ENCODE results near the gene REX1BD. TPM values are rescaled to one million over a fixed set of nuclear protein-coding genes. Genes with fewer than 3 reads are reported as not detected.

REX1BD gene
- total RNA-seq, 1 experiment from 2014 or later, result 44.8 TPM

- Histone ChIP-seq H2AFZ (no peak overlapping the region), H3K79me2 (ENCODE audit: low read depth) (no peaks in the 10 kb centered on the region), H3F3A (ENCODE audit: insufficient read depth, low read depth) (peaks cover 9% of the 10 kb centered on the region; the same call in 1 of the 2 replicates), H3K9me2 (ENCODE audit: insufficient read depth) (no peaks in the 10 kb centered on the region), H3K4me1 (replicated peaks; ENCODE audit: insufficient read depth) (no peaks in the 10 kb centered on the region), H3K36me3 (ENCODE audit: low read depth) (no peaks in the 10 kb centered on the region), H3K4me2 (no peak overlapping the region), H3K9me3 (ENCODE audit: insufficient read depth, low read depth) (no peaks in the 10 kb centered on the region), H3K4me3 (no peak overlapping the region), H3K27me3 (ENCODE audit: insufficient read depth, low read depth) (peaks cover 11% of the 10 kb centered on the region; the same call in 1 of the 2 replicates), H3K27ac (no peak overlapping the region), H4K20me1 (ENCODE audit: insufficient read depth) (no peaks in the 10 kb centered on the region)
- BruUV-seq (replicated peaks), result no TSS peak
- no peak for DNase-seq
- ChIA-PET CTCF (no interaction called here), POLR2A (ENCODE audit: unreplicated experiment) (no interaction called here)
- TF ChIP-seq CTCF (conservative IDR thresholded peaks at IDR 0.05), result no peak
- TF ChIP-seq EZH2 (IDR thresholded peaks at IDR 0.05; ENCODE audit: low read depth), result no peak
- intact Hi-C loops (cut with micrococcal nuclease; ENCODE audit: unreplicated experiment), result no loop called here
These were observed 31.7 kb downstream of the REX1BD start for GRCh38 chr19:18620311-18620710.

- no peak for DNase-seq
- no peak overlapping the region for H3K4me3 ChIP-seq
- H2AFZ ChIP-seq, result no peak overlapping the region
- CTCF ChIA-PET, result interaction anchor here (0.6 kb wide), 1 partner anchor 94 kb away, joined by 3 read pairs; no protein-coding TSS in a partner anchor
- no peaks in the 10 kb centered on the region for H3K4me1 ChIP-seq (replicated peaks; ENCODE audit: insufficient read depth)
- H3F3A ChIP-seq (ENCODE audit: insufficient read depth, low read depth), result peaks cover 9% of the 10 kb centered on the region; the same call in 1 of the 2 replicates
- H4K20me1 ChIP-seq (ENCODE audit: insufficient read depth), result no peaks in the 10 kb centered on the region
- BruUV-seq (replicated peaks), result no TSS peak
- TF ChIP-seq CTCF (conservative IDR thresholded peaks at IDR 0.05) (no peak), EZH2 (IDR thresholded peaks at IDR 0.05; ENCODE audit: low read depth) (no peak)
- H3K9me3 ChIP-seq (ENCODE audit: insufficient read depth, low read depth), result no peaks in the 10 kb centered on the region
- no peaks in the 10 kb centered on the region for H3K79me2 ChIP-seq (ENCODE audit: low read depth)
- H3K27me3 ChIP-seq (ENCODE audit: insufficient read depth, low read depth), result peaks cover 5% of the 10 kb centered on the region; the same call in 1 of the 2 replicates
- intact Hi-C loops (cut with micrococcal nuclease; ENCODE audit: unreplicated experiment), result no loop called here
- H3K9me2 ChIP-seq (ENCODE audit: insufficient read depth), result no peaks in the 10 kb centered on the region
- H3K36me3 ChIP-seq (ENCODE audit: low read depth), result no peaks in the 10 kb centered on the region
- H3K27ac ChIP-seq, result no peak overlapping the region
- H3K4me2 ChIP-seq, result no peak overlapping the region
- POLR2A ChIA-PET (ENCODE audit: unreplicated experiment), result no interaction called here
These were observed 32.3 kb downstream of the REX1BD start for GRCh38 chr19:18620902-18621301.

GRCh38 chr19:18626906-18627305 is 38.3 kb downstream of the REX1BD start:
- no peaks in the 10 kb centered on the region for H3K9me2 ChIP-seq (ENCODE audit: insufficient read depth)
- no peak overlapping the region for H2AFZ ChIP-seq
- no TSS peak for BruUV-seq (replicated peaks)
- no peak overlapping the region for H3K27ac ChIP-seq
- ChIA-PET CTCF (no interaction called here), POLR2A (ENCODE audit: unreplicated experiment) (no interaction called here)
- DNase-seq, result no peak
- H3K79me2 ChIP-seq (ENCODE audit: low read depth), result no peaks in the 10 kb centered on the region
- no peaks in the 10 kb centered on the region for H3K27me3 ChIP-seq (ENCODE audit: insufficient read depth, low read depth)
- H3F3A ChIP-seq (ENCODE audit: insufficient read depth, low read depth), result peaks cover 9% of the 10 kb centered on the region; the same call in 1 of the 2 replicates
- H3K4me3 ChIP-seq, result no peak overlapping the region
- no peaks in the 10 kb centered on the region for H3K36me3 ChIP-seq (ENCODE audit: low read depth)
- no peak for TF ChIP-seq EZH2 (IDR thresholded peaks at IDR 0.05; ENCODE audit: low read depth)
- no peak for TF ChIP-seq CTCF (conservative IDR thresholded peaks at IDR 0.05)
- no peaks in the 10 kb centered on the region for H3K4me1 ChIP-seq (replicated peaks; ENCODE audit: insufficient read depth)
- H4K20me1 ChIP-seq (ENCODE audit: insufficient read depth), result no peaks in the 10 kb centered on the region
- intact Hi-C loops (cut with micrococcal nuclease; ENCODE audit: unreplicated experiment), result no loop called here
- no peaks in the 10 kb centered on the region for H3K9me3 ChIP-seq (ENCODE audit: insufficient read depth, low read depth)
- H3K4me2 ChIP-seq, result no peak overlapping the region
